Measurements from ENCODE around the gene CCDC187. TPM values are rescaled to one million over a fixed set of nuclear protein-coding genes. Genes with fewer than 3 reads are reported as not detected.
A peak's percentile ranks its signal among the peaks of the same experiment; 100 is the strongest.

Gene CCDC187
- polyA plus RNA-seq, 3 donors, result not detected

GRCh38 chr9:136231478-136232297, 72.2 kb downstream of the CCDC187 start:
- peak overlapping the region; percentile 70 for H2AFZ ChIP-seq (ENCODE audit: insufficient read depth, low read depth, low read length, poor library complexity, severe bottlenecking)
- peak overlapping the region; percentile 15 to 72 (median 16) for H3K4me3 ChIP-seq (replicated peaks in 1 of 3; ENCODE audit: low read depth in 2 of 3, low read length in 3 of 3)
- peaks cover 13 to 21% of the 10 kb centered on the region in 2 donors for H3K4me1 ChIP-seq (ENCODE audit: control insufficient read depth in 1 of 2, insufficient read depth in 2 of 2, low read length in 2 of 2)
- H4K20me1 ChIP-seq (ENCODE audit: insufficient read depth, low read length), result no peaks in the 10 kb centered on the region
- Mint-ChIP-seq H3K27ac (peak overlapping the region; percentile 81 to 93 (median 89)), H3K27me3 (ENCODE audit: low read depth in 3 of 3) (peaks cover 0 to 3% (median 0%) of the 10 kb centered on the region in 3 donors), H3K4me3 (peak overlapping the region; percentile 75 to 86), H3K36me3 (peaks cover 27 to 28% of the 10 kb centered on the region in 2 donors), H3K9me3 (no peaks in the 10 kb centered on the region), H3K4me1 (peaks cover 32% of the 10 kb centered on the region)
- H3K36me3 ChIP-seq (replicated peaks in 1 of 2; ENCODE audit: control insufficient read depth in 1 of 2, insufficient read depth in 2 of 2, low read length in 2 of 2), result peaks cover 0 to 13% of the 10 kb centered on the region in 2 donors
- H3K27ac ChIP-seq (ENCODE audit: low read depth in 1 of 2, low read length in 2 of 2), result peak overlapping the region; percentile 0 to 76
- DNase-seq, result peak; percentile 70 to 84 (median 83)
- H3K9me3 ChIP-seq (replicated peaks in 1 of 2; ENCODE audit: control insufficient read depth in 1 of 2, insufficient read depth in 1 of 2, low read length in 2 of 2), result no peaks in the 10 kb centered on the region
- TF ChIP-seq CTCF (IDR thresholded peaks at IDR 0.05), result no peak
- 77% methylated on average over 9 of the region's 31 CpGs for WGBS (ENCODE audit: insufficient coverage)
- H3K9ac ChIP-seq (ENCODE audit: insufficient read depth, low read length, poor library complexity, severe bottlenecking), result peak overlapping the region; percentile 43
- H3K27me3 ChIP-seq (ENCODE audit: control insufficient read depth in 2 of 2, insufficient read depth in 2 of 2, low read length in 2 of 2), result no peaks in the 10 kb centered on the region
- H3K4me2 ChIP-seq (replicated peaks; ENCODE audit: extremely low read depth, low read length, poor library complexity, severe bottlenecking), result peak overlapping the region; percentile 69
- no peaks in the 10 kb centered on the region for H3K79me2 ChIP-seq (ENCODE audit: insufficient read depth, low read length)
- intact Hi-C loops (cut with micrococcal nuclease), result no loop called here

DNA sequence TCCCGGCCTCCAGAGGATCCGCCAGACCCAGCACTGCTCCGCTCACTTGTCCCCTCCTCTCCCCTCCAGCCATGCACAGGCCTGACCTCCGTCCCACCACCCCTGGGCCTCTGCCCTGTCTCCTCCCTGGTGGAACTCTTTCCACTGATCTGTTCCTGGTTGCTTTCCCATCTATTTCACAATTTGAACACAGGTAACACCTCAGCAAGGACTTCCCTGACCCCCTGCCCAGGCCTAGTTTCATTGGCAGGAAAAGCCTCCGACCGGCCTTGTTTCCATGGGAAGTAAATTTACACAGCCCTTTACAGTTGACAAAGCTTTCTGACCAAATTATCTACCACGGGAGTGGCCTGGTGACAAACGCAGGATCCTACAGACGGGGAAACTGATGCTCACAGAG, 73.1 kb downstream of the CCDC187 start:
- no peak for TF ChIP-seq CTCF (IDR thresholded peaks at IDR 0.05)
- no peaks in the 10 kb centered on the region for H3K9me3 Mint-ChIP-seq
- H3K36me3 ChIP-seq (replicated peaks in 1 of 2; ENCODE audit: control insufficient read depth in 1 of 2, insufficient read depth in 2 of 2, low read length in 2 of 2), result peaks cover 0 to 4% of the 10 kb centered on the region in 2 donors
- H3K4me3 Mint-ChIP-seq, result no peak overlapping the region
- intact Hi-C loops (cut with micrococcal nuclease), result no loop called here
- peaks cover 34% of the 10 kb centered on the region for H3K4me1 Mint-ChIP-seq
- H3K36me3 Mint-ChIP-seq, result peaks cover 19 to 24% of the 10 kb centered on the region in 2 donors
- no peak for DNase-seq
- no peaks in the 10 kb centered on the region for H3K27me3 ChIP-seq (ENCODE audit: control insufficient read depth in 2 of 2, insufficient read depth in 2 of 2, low read length in 2 of 2)
- peak overlapping the region in 3 of 7 donors; percentile 81 to 93 (median 82) for H3K27ac Mint-ChIP-seq
- no peak overlapping the region for H3K4me3 ChIP-seq (replicated peaks in 1 of 3; ENCODE audit: low read depth in 2 of 3, low read length in 3 of 3)
- peaks cover 15 to 24% of the 10 kb centered on the region in 2 donors for H3K4me1 ChIP-seq (ENCODE audit: control insufficient read depth in 1 of 2, insufficient read depth in 2 of 2, low read length in 2 of 2)
- H3K79me2 ChIP-seq (ENCODE audit: insufficient read depth, low read length), result no peaks in the 10 kb centered on the region
- no peak overlapping the region for H3K9ac ChIP-seq (ENCODE audit: insufficient read depth, low read length, poor library complexity, severe bottlenecking)
- peak overlapping the region in 1 of 2 donors; percentile 76 for H3K27ac ChIP-seq (ENCODE audit: low read depth in 1 of 2, low read length in 2 of 2)
- H4K20me1 ChIP-seq (ENCODE audit: insufficient read depth, low read length), result no peaks in the 10 kb centered on the region
- WGBS (ENCODE audit: insufficient coverage), result 99% methylated on average over 7 of the region's 9 CpGs
- H3K9me3 ChIP-seq (replicated peaks in 1 of 2; ENCODE audit: control insufficient read depth in 1 of 2, insufficient read depth in 1 of 2, low read length in 2 of 2), result no peaks in the 10 kb centered on the region
- H3K27me3 Mint-ChIP-seq (ENCODE audit: low read depth in 3 of 3), result peaks cover 0 to 3% (median 0%) of the 10 kb centered on the region in 3 donors
- H3K4me2 ChIP-seq (replicated peaks; ENCODE audit: extremely low read depth, low read length, poor library complexity, severe bottlenecking), result no peak overlapping the region
- no peak overlapping the region for H2AFZ ChIP-seq (ENCODE audit: insufficient read depth, low read depth, low read length, poor library complexity, severe bottlenecking)
